A549 (cell line): Measurements from ENCODE around the gene MKRN1.
"Not testable (repeated sequence)": the region's sequence is repeated elsewhere in the genome, so short reads cannot be mapped to it uniquely, and the experiment has no call there.

ENCODE experiments used
- BHLHE40 ChIP-seq: IDR thresholded peaks from 2 replicates; pipeline ENCODE4 v1.6.1; 2012; ENCODE audit warnings: low read depth, low read length, inconsistent platforms
- CTCF ChIP-seq: fragments of >200 bp; sonication (Bioruptor Twin); formaldehyde crosslinking; IDR thresholded peaks from 3 replicates; pipeline ENCODE4 v1.5.1; 2016
- FOSB ChIP-seq: fragments of 250-450 bp; sonication (Bioruptor Pico); IDR thresholded peaks from 2 replicates; pipeline ENCODE4 v1.5.0; 2020; ENCODE audit warnings: mild to moderate bottlenecking, moderate library complexity
- POLR2A ChIP-seq: IDR thresholded peaks from 2 replicates; pipeline ENCODE4 v1.6.1; 2012; ENCODE audit warnings: mild to moderate bottlenecking, low read length
- RAD21 ChIP-seq, 2 experiments: fragments of >200 bp in 1 of 2; sonication (Bioruptor Twin) in 1 of 2; formaldehyde crosslinking in 1 of 2; IDR thresholded peaks in 1 of 2; conservative IDR thresholded peaks in 1 of 2; 2 replicates in 1 of 2; 3 replicates in 1 of 2; pipeline ENCODE4 v1.6.1; 2012 to 2018; ENCODE audit warnings: inconsistent platforms in 1 of 2
- REST ChIP-seq: fragments of 200-600 bp; sonication (generic); IDR thresholded peaks from 2 replicates; pipeline ENCODE4 v1.6.1; 2016; ENCODE audit warnings: antibody characterized with exemption, mild to moderate bottlenecking, moderate library complexity

GRCh38 chr7:140418156-140418472 lies 61.2 kb downstream of the MKRN1 start:
- not testable (repeated sequence) for TF ChIP-seq POLR2A; CTCF; BHLHE40; REST; FOSB (CRISPR knock-in tag); RAD21 (conservative IDR thresholded peaks at IDR 0.05 in 1 of 2, IDR thresholded peaks at IDR 0.05 in 1 of 2)
